Measurements from ENCODE around the gene TMEM109.

Gene TMEM109

GRCh38 chr11:60887556-60887955 lies 26.4 kb upstream of the TMEM109 start:
- peaks cover 10% of the 10 kb centered on the region for H3K36me3 ChIP-seq (ENCODE audit: control insufficient read depth, insufficient read depth, low read length)
- peak; percentile 53 for TF ChIP-seq CTCF (IDR thresholded peaks at IDR 0.05; ENCODE audit: insufficient read depth, low read length, poor library complexity, severe bottlenecking)
- DNase-seq (ENCODE audit: extremely low read depth, insufficient read length) = no peak
- no peaks in the 10 kb centered on the region for H3K27me3 ChIP-seq (replicated peaks; ENCODE audit: control insufficient read depth, insufficient read depth, low read length)
- H3K4me3 ChIP-seq (replicated peaks; ENCODE audit: low read depth, low read length) = no peak overlapping the region

DNA sequence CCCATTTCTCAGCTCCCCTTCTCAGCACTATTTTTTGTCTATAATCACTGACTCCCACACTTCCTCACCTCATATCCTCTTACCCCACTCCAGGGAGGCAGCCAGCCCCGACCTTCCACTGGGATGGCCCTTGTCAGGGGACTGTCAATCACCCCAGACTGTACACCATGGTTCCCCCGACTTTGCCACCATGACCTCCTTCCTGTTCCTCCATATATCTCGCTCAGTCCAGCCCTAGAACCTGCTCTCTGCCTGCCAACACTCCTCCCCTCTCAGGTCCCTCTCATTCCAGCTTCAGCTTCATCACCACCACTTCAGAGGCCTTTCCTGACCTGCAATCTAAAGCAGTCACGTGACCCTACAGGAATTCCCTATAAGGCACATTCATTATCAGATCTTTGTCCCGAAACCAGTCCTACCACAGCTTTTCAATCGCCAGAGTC lies 24.1 kb upstream of the TMEM109 start:
- H3K36me3 ChIP-seq (ENCODE audit: control insufficient read depth, insufficient read depth, low read length) = peaks cover 14% of the 10 kb centered on the region
- DNase-seq (ENCODE audit: extremely low read depth, insufficient read length) = no peak
- TF ChIP-seq CTCF (IDR thresholded peaks at IDR 0.05; ENCODE audit: insufficient read depth, low read length, poor library complexity, severe bottlenecking) = no peak

GRCh38 chr11:60890696-60891095 lies 23.3 kb upstream of the TMEM109 start:
- no peak for DNase-seq (ENCODE audit: extremely low read depth, insufficient read length)
- H3K36me3 ChIP-seq (ENCODE audit: control insufficient read depth, insufficient read depth, low read length) = peaks cover 14% of the 10 kb centered on the region

More for the DNA sequence above, 24.1 kb upstream of the TMEM109 start:
- Histone ChIP-seq H3K27me3 (replicated peaks; ENCODE audit: control insufficient read depth, insufficient read depth, low read length) (no peaks in the 10 kb centered on the region), H3K4me3 (replicated peaks; ENCODE audit: low read depth, low read length) (no peak overlapping the region)

GRCh38 chr11:60891103-60891741 lies 22.7 kb upstream of the TMEM109 start:
- no peak for TF ChIP-seq CTCF (IDR thresholded peaks at IDR 0.05; ENCODE audit: insufficient read depth, low read length, poor library complexity, severe bottlenecking)
- Histone ChIP-seq H3K36me3 (ENCODE audit: control insufficient read depth, insufficient read depth, low read length) (peaks cover 17% of the 10 kb centered on the region), H3K4me3 (replicated peaks; ENCODE audit: low read depth, low read length) (no peak overlapping the region), H3K27me3 (replicated peaks; ENCODE audit: control insufficient read depth, insufficient read depth, low read length) (no peaks in the 10 kb centered on the region)
- no peak for DNase-seq (ENCODE audit: extremely low read depth, insufficient read length)

More at GRCh38 chr11:60890696-60891095, 23.3 kb upstream of the TMEM109 start:
- no peaks in the 10 kb centered on the region for H3K27me3 ChIP-seq (replicated peaks; ENCODE audit: control insufficient read depth, insufficient read depth, low read length)
- H3K4me3 ChIP-seq (replicated peaks; ENCODE audit: low read depth, low read length) = no peak overlapping the region
- TF ChIP-seq CTCF (IDR thresholded peaks at IDR 0.05; ENCODE audit: insufficient read depth, low read length, poor library complexity, severe bottlenecking) = no peak

DNA sequence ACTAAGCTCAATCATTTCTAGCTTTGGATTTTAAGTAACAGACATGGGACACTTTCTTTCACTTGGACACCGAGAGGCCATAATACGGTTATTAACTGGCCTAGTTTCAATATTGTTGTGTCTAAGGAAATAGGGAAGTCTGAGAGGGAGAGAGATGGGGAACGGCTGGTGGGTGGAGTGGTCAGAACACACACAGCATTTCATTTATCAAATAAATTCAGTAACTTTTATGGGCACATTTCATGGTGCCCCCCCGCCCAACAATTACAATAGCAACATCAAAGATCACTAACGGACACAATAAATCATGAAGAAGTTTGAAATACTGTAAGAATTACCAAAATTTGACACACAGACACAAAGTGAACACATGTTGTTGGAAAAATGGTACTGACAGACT lies 18.3 kb upstream of the TMEM109 start:
- Histone ChIP-seq H3K36me3 (ENCODE audit: control insufficient read depth, insufficient read depth, low read length) (peaks cover 30% of the 10 kb centered on the region), H3K4me3 (replicated peaks; ENCODE audit: low read depth, low read length) (no peak overlapping the region), H3K27me3 (replicated peaks; ENCODE audit: control insufficient read depth, insufficient read depth, low read length) (no peaks in the 10 kb centered on the region)
- DNase-seq (ENCODE audit: extremely low read depth, insufficient read length) = no peak
- no peak for TF ChIP-seq CTCF (IDR thresholded peaks at IDR 0.05; ENCODE audit: insufficient read depth, low read length, poor library complexity, severe bottlenecking)

DNA sequence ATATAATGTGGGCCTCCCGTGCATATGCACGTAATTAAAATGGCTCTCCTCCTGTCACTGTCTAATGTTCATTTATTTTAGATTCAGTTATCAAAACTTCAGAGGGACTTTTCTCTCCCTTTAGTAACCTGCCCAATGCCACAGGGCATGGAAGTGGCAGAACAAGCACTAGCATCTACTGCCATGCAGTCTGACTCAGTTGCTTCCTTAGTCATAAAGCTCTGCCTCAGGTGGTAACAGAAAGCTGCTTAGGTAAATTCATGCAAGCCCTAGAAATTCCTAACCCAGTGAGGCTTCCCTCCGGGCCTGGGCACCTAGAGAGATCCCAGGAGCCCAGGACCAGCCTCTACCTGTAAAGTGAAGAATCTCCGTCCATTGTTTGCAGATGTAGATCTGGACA lies 16.5 kb upstream of the TMEM109 start:
- H3K36me3 ChIP-seq (ENCODE audit: control insufficient read depth, insufficient read depth, low read length) = peaks cover 38% of the 10 kb centered on the region

More for the DNA sequence above, 16.5 kb upstream of the TMEM109 start:
- H3K4me3 ChIP-seq (replicated peaks; ENCODE audit: low read depth, low read length) = no peak overlapping the region
- no peak for TF ChIP-seq CTCF (IDR thresholded peaks at IDR 0.05; ENCODE audit: insufficient read depth, low read length, poor library complexity, severe bottlenecking)
- DNase-seq (ENCODE audit: extremely low read depth, insufficient read length) = no peak
- no peaks in the 10 kb centered on the region for H3K27me3 ChIP-seq (replicated peaks; ENCODE audit: control insufficient read depth, insufficient read depth, low read length)
